SJCRH30 (cell line): Measurements from ENCODE around the gene RPEL1. TPM values are rescaled to one million over a fixed set of nuclear protein-coding genes. Genes with fewer than 3 reads are reported as not detected.
"Not testable (repeated sequence)": the region's sequence is repeated elsewhere in the genome, so short reads cannot be mapped to it uniquely, and the experiment has no call there.

Source experiments
- DNase-seq, 2 experiments: peaks; one replicate each; pipeline ENCODE4 v3.0.0-alpha.2; 2015 to 2020
- H3K27ac ChIP-seq: fragments of 250-450 bp; sonication (Bioruptor Pico); 2 replicates; pipeline ENCODE4 v1.5.1; 2020; ENCODE audit warnings: mild to moderate bottlenecking, moderate library complexity
- H3K27me3 ChIP-seq: fragments of 250-450 bp; sonication (Bioruptor Pico); 2 replicates; pipeline ENCODE4 v1.5.1; 2020; ENCODE audit warnings: mild to moderate bottlenecking, moderate library complexity
- H3K36me3 ChIP-seq: fragments of 250-450 bp; sonication (Bioruptor Pico); 2 replicates; pipeline ENCODE4 v1.5.1; 2020; ENCODE audit warnings: mild to moderate bottlenecking, moderate library complexity
- H3K4me1 ChIP-seq: fragments of 250-450 bp; sonication (Bioruptor Pico); 2 replicates; pipeline ENCODE4 v1.5.1; 2020; ENCODE audit warnings: mild to moderate bottlenecking, moderate library complexity
- H3K4me3 ChIP-seq: fragments of 250-450 bp; sonication (Bioruptor Pico); 2 replicates; pipeline ENCODE4 v1.5.1; 2020; ENCODE audit warnings: mild to moderate bottlenecking, moderate library complexity
- H3K9me3 ChIP-seq: fragments of 250-450 bp; sonication (Bioruptor Pico); replicated peaks from 2 replicates; pipeline ENCODE4 v1.5.1; 2020; ENCODE audit warnings: mild to moderate bottlenecking, moderate library complexity
- total RNA-seq: library from RNA; depleted of rRNA; stranded (reverse); fragments of >200 nt; shearing (Covaris generic); gene quantifications from 2 replicates; pipeline ENCODE4 v1.2.3, GENCODE V29; 2014; rRNA removed

The RPEL1 gene
- total RNA-seq: not detected in 2 replicates

DNA sequence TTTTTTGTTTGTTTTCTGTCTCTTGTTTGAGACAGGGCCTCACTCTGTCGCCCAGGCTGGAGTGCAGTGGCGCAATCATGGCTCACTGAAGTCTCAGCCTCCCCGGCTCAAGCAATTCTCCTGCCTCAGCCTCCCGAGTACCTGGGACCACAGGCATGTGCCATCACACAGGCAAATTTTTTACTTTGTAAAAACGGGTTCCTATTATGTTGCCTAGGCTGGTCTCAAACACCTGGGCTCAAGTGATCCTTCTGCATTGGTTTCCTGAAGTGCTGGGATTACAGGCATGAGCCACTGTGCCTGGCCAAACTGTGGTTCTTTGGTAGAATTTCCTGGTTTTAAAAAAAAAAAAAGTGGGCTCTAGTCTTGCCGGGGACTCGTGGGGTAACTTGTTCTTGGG lies at the start of gene RPEL1:
TSS of gene RPEL1 (plus strand) at position 301 of the 400 bp plus-strand sequence. CDS start 110 bp downstream, outside the sequence.
- not testable (repeated sequence) for DNase-seq, H3K27ac ChIP-seq, H3K36me3 ChIP-seq, H3K4me1 ChIP-seq, H3K9me3 ChIP-seq, H3K27me3 ChIP-seq, H3K4me3 ChIP-seq

DNA sequence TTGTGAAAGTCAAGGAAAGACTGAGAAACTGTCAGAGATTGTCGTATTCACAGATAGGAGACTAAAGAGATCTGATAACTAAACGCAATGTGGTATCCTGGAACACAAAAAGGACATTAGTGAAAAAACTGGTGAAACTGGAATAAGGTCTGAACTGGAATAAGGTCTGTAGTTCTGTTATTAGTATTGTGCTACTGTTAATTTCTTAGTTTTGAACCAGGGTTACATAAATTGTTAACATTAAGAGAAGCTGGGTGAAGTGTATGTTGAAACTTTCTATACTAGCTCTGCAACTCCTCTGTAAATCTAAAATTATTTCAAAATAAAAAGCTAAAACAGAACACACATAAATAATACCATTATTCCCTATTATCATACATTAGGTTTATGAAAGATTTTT lies 49.2 kb upstream of the RPEL1 start:
- H3K4me3 ChIP-seq: no peak overlapping the region
- H3K4me1 ChIP-seq: peaks cover 8% of the 10 kb centered on the region; the same call in 1 of the 2 replicates
- H3K9me3 ChIP-seq: no peaks in the 10 kb centered on the region
- DNase-seq: no peak
- H3K36me3 ChIP-seq: no peaks in the 10 kb centered on the region
- H3K27me3 ChIP-seq: no peaks in the 10 kb centered on the region
- no peak overlapping the region for H3K27ac ChIP-seq

DNA sequence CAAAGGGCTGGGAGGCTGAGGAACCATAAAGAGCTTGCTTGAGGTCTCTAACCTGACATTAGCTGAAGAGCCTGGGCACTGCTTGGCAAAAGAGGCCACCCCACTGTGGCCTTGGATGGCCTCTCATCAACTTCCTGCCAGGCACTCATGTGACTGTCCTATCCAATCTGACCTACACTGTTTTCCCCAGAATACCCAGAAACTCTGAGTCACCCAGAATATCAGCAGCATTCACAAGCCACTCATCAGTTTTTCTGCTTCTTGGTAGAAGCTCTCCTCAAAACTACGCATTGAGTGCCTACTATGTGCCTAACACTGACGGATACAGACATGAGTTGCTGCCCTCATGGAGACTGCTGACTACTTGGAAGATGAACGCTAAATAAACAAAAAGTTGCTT lies 48.5 kb upstream of the RPEL1 start:
- Histone ChIP-seq H3K4me1 (peaks cover 8% of the 10 kb centered on the region; the same call in 1 of the 2 replicates), H3K36me3 (no peaks in the 10 kb centered on the region), H3K4me3 (no peak overlapping the region), H3K9me3 (no peaks in the 10 kb centered on the region), H3K27me3 (no peaks in the 10 kb centered on the region), H3K27ac (no peak overlapping the region)
- peak; percentile 13 to 36 for DNase-seq

DNA sequence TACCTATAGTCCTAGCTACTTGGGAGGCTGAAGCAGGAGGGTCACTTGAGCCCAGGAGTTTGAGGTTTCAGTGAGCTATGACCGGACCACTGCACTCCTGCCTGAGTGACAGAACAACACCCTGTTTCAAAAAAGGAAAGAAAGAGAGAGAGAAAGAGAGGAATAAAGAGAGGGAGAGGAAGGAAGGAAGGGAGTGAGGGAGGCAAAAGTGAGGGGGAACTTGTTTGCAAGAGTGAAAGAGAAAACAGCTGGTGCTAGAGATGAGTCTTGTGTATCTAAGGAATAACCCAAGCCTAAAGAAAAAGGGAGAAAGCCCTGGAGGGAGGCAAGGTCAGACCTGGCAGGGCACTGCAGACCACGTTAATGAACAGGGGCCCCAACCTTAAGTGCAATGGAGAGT lies 47.8 kb upstream of the RPEL1 start:
- no peak overlapping the region for H3K27ac ChIP-seq
- H3K27me3 ChIP-seq: no peaks in the 10 kb centered on the region
- H3K4me3 ChIP-seq: no peak overlapping the region
- H3K4me1 ChIP-seq: peaks cover 8% of the 10 kb centered on the region; the same call in 1 of the 2 replicates
- H3K36me3 ChIP-seq: no peaks in the 10 kb centered on the region
- no peak for DNase-seq
- H3K9me3 ChIP-seq: no peaks in the 10 kb centered on the region

DNA sequence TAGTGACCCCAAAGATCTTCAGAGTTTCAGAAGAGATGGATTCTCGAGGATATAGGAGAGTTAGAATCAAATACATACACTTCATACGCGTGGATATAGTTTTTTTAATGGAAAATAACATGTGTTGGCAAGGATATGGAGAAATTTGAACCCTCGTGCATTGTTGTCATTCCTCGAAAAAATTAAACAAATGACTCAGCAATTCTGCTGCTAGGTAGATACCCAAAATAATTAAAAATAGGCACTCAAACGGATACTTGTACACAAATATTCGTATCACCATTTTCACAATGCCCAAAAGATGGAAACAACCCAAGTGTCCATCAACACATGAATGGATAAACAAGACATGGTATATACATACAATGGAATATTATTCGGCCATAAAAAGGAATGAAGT lies 47.0 kb upstream of the RPEL1 start:
- Histone ChIP-seq H3K36me3 (no peaks in the 10 kb centered on the region), H3K27ac (no peak overlapping the region), H3K9me3 (no peaks in the 10 kb centered on the region), H3K4me1 (peaks cover 5% of the 10 kb centered on the region; the same call in 1 of the 2 replicates), H3K27me3 (no peaks in the 10 kb centered on the region), H3K4me3 (no peak overlapping the region)
- no peak for DNase-seq

DNA sequence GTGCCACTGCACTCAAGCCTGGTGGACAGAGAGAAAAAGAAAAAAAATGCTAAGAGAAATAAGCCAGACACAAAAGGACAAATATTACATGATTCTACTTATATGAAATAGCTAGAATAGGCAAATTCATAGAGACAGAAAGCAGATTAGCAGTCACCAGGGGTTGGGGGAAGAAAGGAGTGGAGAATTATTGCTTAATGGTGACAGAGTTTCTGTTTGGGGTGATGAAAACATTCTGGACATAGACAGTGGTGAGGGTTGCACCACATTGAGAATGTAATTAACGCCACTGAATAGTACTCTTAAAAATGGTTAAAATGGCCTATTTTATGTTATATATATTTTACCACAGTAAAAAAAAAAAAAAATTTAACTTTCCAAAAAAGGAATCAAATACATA lies 46.2 kb upstream of the RPEL1 start:
- DNase-seq: no peak
- H3K4me3 ChIP-seq: no peak overlapping the region
- H3K27ac ChIP-seq: no peak overlapping the region
- H3K27me3 ChIP-seq: no peaks in the 10 kb centered on the region
- H3K9me3 ChIP-seq: no peaks in the 10 kb centered on the region
- peaks cover 3% of the 10 kb centered on the region; the same call in 1 of the 2 replicates for H3K4me1 ChIP-seq
- H3K36me3 ChIP-seq: no peaks in the 10 kb centered on the region

DNA sequence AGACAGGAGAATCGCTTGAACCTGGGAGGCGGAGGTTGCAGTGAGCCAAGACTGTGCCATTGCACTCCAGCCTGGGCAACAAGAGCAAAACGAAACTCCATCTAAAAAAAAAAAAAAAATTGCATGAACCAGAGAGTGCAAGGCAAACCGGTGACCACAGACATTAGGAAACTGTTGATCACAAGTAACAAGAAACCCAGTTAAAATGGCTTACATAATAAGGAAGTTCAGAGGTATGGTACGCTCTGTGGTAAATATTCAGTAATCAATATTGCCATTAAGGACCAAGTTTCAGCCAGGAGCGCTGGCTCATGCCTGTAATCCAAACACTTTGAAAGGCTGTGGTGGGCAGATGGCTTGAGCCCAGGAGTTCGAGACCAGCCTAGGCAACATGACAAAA lies 43.4 kb upstream of the RPEL1 start:
- H3K9me3 ChIP-seq: peaks cover 2% of the 10 kb centered on the region; the same call in 1 of the 2 replicates
- no peaks in the 10 kb centered on the region for H3K36me3 ChIP-seq
- H3K4me1 ChIP-seq: no peaks in the 10 kb centered on the region; the same call in 1 of the 2 replicates
- H3K4me3 ChIP-seq: no peak overlapping the region
- no peak overlapping the region for H3K27ac ChIP-seq
- no peak for DNase-seq
- no peaks in the 10 kb centered on the region for H3K27me3 ChIP-seq

DNA sequence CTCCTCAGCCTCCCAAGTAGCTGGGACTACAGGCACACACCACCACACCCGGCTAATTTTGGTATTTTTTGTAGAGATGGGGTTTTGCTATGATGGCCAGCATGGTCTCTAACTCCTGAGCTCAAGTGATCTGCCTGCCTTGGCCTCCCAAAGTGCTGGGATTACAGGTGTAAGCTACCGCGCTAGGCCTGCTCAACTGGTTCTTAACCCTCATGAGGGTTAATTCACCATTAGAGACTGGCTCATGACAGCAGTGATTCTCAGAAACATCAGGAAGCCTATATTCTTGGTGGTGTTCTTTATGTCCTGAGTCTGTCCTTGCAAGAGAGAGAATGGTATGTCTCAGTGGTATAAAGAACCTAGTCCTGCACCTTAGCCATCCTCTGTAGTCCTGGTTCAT lies 42.2 kb upstream of the RPEL1 start:
- Histone ChIP-seq H3K36me3 (no peaks in the 10 kb centered on the region), H3K27ac (no peak overlapping the region), H3K4me3 (no peak overlapping the region), H3K9me3 (peaks cover 3% of the 10 kb centered on the region; the same call in 1 of the 2 replicates), H3K27me3 (no peaks in the 10 kb centered on the region), H3K4me1 (no peaks in the 10 kb centered on the region)
- no peak for DNase-seq

DNA sequence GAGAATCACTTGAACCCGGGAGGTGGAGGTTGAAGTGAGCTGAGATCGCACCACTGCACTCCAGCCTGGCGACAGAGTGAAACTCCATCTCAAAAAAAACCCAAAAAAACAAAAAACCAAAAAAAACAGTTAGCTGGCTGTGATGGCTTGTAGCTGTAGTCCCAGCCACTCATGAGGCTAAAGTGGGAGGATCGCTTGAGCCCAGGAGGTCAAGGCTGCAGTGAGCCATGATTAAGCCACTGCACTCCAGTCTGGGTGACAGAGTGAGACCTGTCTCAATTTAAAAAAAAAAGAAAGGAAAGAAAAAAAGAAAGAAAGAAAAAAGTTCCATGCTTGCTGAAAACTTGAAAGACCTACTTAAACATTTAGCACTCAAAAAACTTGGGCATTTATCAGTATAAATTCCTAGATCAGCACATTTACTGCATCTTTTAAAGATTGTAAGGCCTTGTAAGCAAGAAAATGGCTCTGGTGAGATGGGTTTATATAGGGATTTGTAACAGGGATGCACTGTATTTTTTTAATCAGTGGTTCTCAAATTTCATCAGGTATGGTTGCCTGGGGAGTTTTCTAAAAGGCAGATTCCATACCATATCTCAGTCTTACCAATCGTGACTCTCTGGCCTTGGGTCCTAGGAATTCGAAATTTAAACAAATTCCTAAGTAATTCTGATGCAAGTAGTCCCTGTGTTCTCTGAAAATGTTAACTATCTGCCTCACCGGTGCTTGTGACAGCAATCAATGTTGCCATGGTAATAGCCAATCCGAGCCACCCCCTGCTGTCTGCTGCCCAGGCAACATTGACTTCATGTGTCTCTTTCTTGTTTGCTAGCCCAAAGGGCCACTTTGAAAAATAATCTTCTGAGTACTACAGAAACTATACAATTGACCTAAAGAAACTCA lies 41.1 kb upstream of the RPEL1 start:
- Histone ChIP-seq H3K4me1 (no peaks in the 10 kb centered on the region), H3K9me3 (peaks cover 3% of the 10 kb centered on the region; the same call in 1 of the 2 replicates), H3K36me3 (no peaks in the 10 kb centered on the region), H3K4me3 (no peak overlapping the region), H3K27ac (no peak overlapping the region), H3K27me3 (no peaks in the 10 kb centered on the region)
- DNase-seq: no peak

DNA sequence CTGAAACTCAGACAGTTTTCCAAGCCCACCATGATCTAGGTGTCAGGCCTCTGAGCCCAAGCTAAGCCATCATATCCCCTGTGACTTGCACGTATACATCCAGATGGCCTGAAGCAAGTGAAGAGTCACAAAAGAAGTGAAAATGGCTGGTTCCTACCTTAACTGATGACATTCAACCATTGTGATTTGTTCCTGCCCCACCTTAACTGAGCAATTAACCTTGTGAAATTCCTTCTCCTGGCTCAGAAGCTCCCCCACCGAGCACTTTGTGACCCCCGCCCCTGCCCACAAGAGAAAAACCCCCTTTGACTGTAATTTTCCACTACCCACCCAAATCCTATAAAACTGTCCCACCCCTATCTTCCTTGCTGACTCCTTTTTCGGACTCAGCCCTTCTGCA lies 40.3 kb upstream of the RPEL1 start:
- not testable (repeated sequence) for H3K27ac ChIP-seq, H3K36me3 ChIP-seq, H3K4me3 ChIP-seq, H3K4me1 ChIP-seq, DNase-seq, H3K27me3 ChIP-seq, H3K9me3 ChIP-seq

DNA sequence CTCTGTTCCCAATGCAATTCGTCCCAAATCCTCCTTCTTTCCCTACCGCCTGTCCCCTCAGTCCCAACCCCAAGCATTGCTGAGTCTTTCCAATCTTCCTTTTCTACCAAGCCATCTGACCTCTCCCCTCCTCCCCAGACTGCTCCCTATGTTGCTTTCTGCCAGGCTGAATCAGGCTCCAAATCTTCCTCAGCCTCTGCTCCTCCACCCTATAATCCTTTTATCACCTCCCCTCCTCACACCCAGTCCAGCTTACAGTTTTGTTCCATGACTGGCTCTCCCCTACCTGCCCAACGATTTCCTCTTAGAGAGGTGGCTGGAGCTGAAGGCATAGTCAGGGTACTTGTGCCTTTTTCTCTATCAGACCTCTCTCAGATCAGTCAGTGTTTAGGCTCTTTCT lies 39.0 kb upstream of the RPEL1 start:
- H3K27ac ChIP-seq, H3K36me3 ChIP-seq, H3K9me3 ChIP-seq, H3K27me3 ChIP-seq, H3K4me1 ChIP-seq, DNase-seq, H3K4me3 ChIP-seq: not testable (repeated sequence)

DNA sequence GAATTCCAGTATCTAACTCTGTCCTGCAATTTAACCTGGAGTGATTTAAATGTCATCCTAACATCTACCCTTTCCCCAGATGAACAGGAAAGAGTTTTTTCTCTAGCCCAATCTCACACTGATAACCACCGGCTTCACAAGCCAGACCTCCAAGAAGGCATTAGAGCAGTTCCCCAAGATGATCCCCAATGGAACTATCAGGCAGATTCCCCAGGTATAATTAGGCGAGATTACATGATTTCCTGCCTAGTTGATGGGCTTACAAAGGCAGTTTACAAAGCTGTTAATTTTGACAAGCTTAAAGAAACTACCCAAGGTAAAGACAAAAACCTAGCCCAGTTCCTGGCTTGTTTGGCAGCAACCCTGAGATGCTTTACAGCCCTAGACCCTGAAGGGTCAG lies 38.5 kb upstream of the RPEL1 start:
- Histone ChIP-seq H3K4me1 (no peaks in the 10 kb centered on the region), H3K27me3 (no peaks in the 10 kb centered on the region), H3K27ac (no peak overlapping the region), H3K4me3 (no peak overlapping the region), H3K9me3 (peaks cover 8% of the 10 kb centered on the region), H3K36me3 (no peaks in the 10 kb centered on the region)
- DNase-seq: no peak

DNA sequence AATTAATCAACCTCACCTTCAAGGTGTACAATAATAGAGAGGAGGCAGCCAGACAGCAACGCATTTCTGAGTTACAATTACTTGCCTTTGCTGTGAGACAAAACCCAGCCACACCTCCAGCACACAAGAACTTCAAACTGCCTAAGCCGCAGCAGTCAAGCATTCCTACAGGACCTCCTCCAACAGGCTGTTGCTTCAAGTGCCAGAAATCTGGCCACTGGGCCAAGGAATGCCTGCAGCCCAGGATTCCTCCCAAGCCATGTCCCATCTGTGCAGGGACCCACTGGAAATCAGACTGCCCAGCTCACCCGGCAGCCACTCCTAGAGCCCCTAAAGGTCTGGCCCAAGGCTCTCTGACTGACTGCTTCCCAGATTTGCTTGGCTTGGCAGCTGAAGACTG lies 38.0 kb upstream of the RPEL1 start:
- H3K4me3 ChIP-seq, H3K9me3 ChIP-seq, H3K36me3 ChIP-seq, H3K27me3 ChIP-seq, DNase-seq, H3K4me1 ChIP-seq, H3K27ac ChIP-seq: not testable (repeated sequence)

DNA sequence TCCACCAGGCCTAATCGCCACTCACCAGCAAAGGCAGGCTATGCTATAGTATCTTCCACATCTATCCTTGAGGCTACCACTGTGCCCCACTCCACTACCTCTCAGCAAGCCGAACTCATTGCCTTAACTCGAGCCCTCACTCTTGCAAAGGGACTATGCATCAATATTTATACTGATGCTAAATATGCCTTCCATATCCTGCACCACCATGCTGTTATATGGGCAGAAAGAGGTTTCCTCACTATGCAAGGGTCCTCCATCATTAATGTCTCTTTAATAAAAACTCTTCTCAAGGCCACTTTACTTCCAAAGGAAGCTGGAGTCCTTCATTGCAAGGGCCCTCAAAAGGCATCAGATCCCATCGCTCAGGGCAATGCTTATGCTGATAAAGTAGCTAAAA lies 35.4 kb upstream of the RPEL1 start:
- not testable (repeated sequence) for H3K4me3 ChIP-seq, H3K36me3 ChIP-seq, H3K4me1 ChIP-seq, H3K27me3 ChIP-seq, H3K27ac ChIP-seq, DNase-seq
- H3K9me3 ChIP-seq: peaks cover 14% of the 10 kb centered on the region

DNA sequence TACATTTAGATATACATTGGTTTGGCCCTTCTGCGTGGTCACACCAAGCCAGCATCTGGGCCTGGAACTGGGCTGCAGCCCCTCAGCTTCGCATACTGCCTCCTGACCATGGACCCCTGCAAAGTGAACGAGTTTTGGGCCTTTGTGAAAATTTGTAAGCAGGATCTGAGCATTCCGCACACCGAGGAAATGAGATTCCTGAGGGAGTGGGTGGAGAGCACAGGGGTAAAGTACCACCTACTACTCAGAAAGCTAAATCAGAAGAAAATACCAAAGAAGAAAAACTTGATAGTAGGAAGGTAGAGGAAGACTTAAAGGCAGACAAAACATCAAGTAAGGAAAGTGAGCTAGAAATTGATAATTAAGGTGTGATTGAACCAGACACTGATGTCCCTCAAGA lies 30.1 kb upstream of the RPEL1 start:
- DNase-seq: no peak
- Histone ChIP-seq H3K27ac (no peak overlapping the region), H3K4me3 (no peak overlapping the region), H3K9me3 (peaks cover 8% of the 10 kb centered on the region), H3K4me1 (peaks cover 6% of the 10 kb centered on the region), H3K27me3 (no peaks in the 10 kb centered on the region), H3K36me3 (no peaks in the 10 kb centered on the region)

DNA sequence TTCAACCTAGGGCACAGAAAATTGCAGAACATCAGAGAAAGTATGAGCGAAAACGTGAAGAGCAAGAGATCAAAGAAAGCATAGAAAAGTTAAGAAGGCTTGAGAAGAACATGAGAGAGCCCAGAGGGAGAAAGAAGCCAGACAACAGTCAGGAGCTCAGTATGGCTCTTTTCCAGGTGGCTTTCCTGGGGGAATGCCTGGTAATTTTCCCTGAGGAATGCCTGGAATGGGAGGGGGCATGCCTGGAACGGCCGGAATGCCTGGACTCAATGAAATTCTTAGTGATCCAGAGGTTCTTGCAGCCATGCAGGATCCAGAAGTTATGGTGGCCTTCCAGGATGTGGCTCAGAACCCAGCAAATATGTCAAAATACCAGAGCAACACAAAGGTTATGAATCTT lies 29.3 kb upstream of the RPEL1 start:
- not testable (repeated sequence) for DNase-seq

More for the DNA sequence above, 29.3 kb upstream of the RPEL1 start:
- not testable (repeated sequence) for H3K27ac ChIP-seq, H3K9me3 ChIP-seq, H3K4me3 ChIP-seq, H3K36me3 ChIP-seq, H3K4me1 ChIP-seq, H3K27me3 ChIP-seq
